ENCODE data around the gene F7.
A peak's percentile ranks its signal among the peaks of the same experiment; 100 is the strongest.

The F7 gene

GRCh38 chr13:113141601-113141970 is 36.0 kb downstream of the F7 start:
- no peak for DNase-seq

GRCh38 chr13:113142876-113143275 is 37.3 kb downstream of the F7 start:
- no peak for DNase-seq

- no peak for DNase-seq
Observed at GRCh38 chr13:113143466-113144254, 38.1 kb downstream of the F7 start.

DNA sequence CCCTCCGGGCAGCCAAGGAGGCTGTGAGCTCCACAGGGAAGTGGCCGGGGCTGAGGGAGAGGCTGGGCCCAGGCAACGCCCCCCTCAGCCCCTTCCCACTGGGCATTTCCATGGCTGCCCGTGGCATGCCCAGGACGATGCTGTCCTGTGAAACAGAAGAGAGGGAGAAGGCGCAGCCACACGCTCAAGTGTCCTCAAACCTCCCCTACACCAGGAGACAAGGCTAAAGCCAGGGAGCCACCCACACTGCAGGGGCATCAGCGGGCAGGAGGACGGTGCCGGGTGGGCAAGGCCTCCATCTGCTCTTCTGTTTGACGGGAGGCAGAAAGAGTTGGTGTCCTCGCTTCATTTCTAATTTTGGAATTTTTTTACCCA is 38.7 kb downstream of the F7 start:
- no peak for DNase-seq

- no peak for DNase-seq
Observed at GRCh38 chr13:113145496-113145895, 39.9 kb downstream of the F7 start.

DNA sequence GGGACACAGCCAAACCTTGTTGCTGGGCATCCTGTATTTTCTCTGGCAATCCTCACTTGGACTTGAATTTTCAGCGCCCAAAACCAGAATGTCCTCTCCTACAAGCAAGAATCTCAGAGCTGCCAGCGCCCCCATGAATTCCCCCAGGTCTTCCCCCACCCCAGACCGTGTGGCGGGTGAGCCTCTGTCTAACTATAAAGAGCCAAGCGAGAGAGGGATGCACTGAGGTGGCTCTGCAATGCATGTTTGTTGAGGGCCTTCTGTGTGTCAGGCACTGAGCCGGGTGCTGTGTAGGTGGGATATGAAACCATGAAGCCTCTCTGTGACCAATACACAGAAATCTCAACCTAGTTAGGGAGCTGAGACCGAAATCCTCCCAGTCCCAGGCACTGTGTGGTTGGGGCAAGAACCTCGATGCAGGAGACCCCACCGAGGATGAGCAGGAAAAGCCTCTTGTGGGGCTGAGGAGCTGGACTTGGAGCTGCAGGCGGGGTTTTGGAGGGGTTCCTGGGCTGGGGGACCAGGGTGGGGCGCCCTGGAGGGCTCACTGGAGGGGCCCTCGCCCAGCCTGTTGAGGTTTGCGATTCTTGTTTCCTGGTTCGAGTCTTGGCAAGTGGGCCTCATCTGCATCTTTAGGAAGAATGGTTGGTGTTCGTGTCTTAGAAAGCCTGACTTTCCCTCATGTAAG is 40.5 kb downstream of the F7 start:
- DNase-seq: no peak

- no peak for DNase-seq
Observed at GRCh38 chr13:113146750-113147149, 41.2 kb downstream of the F7 start.

GRCh38 chr13:113147206-113147605 is 41.6 kb downstream of the F7 start:
- DNase-seq: no peak

- no peak for DNase-seq
Observed at GRCh38 chr13:113148407-113148806, 42.8 kb downstream of the F7 start.

DNA sequence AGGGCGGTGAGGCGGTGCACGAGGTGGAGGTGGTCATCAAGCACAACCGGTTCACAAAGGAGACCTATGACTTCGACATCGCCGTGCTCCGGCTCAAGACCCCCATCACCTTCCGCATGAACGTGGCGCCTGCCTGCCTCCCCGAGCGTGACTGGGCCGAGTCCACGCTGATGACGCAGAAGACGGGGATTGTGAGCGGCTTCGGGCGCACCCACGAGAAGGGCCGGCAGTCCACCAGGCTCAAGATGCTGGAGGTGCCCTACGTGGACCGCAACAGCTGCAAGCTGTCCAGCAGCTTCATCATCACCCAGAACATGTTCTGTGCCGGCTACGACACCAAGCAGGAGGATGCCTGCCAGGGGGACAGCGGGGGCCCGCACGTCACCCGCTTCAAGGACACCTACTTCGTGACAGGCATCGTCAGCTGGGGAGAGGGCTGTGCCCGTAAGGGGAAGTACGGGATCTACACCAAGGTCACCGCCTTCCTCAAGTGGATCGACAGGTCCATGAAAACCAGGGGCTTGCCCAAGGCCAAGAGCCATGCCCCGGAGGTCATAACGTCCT is 43.4 kb downstream of the F7 start:
- no peak for DNase-seq

- no peak for DNase-seq
Observed at GRCh38 chr13:113149711-113150549, 44.3 kb downstream of the F7 start.

DNA sequence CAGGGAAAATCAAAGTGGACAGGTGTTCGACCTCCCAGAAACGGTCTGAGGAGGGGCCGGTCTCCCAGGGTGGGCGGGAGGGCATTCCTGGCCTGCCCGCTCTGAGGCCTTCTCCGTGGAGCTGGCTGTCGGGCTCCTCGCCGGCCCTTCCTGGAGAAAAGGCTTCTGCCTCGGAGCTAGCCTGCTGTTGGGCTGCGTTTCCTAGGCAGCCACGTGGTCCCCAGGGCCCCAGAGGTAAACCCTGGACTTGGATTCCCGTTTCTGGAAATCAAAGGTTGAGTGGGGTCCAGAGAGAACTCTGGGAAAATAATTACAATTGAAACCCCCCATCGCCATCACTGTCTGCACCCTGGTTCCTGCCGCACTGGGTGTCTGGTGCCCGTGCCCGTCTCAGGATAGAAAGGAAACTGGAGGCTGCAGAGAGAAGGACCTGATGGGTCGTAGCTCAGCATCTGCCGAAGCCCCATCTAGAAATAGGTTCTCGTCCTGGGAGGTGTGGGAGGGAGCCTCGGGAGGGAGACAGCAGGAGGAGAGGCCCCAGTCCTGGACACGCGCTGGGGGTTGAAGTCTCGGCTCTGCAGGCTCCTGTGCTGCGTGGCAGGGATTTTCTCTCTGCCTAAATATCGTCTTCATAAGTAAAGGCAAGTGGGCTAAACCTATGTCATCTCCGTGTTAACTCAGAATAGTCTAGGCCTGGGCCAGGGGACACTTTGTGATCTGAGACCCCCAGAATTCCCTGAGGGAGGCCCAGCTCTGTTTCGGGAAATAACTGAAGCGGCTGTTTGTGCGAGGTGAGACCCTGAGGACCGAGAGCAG is 45.2 kb downstream of the F7 start:
- no peak for DNase-seq

GRCh38 chr13:113151745-113152690 is 46.4 kb downstream of the F7 start:
- peak; percentile 35 for DNase-seq

DNA sequence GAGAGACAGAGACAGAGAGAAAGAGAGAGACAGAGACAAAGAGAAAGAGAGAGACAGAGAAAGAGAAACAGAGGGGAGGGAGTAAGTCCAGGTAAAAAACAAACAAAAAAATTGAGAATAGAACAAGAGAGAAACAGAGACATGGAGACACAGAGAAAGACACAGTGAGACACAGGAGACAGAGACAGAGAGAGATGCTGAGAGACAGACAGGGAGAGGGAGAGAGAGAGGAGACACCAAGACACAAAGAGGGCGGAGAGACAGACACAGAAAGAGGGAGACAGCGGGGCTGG is 47.0 kb downstream of the F7 start:
- peak; percentile 35 for DNase-seq

- no peak for DNase-seq
Observed at GRCh38 chr13:113152984-113153809, 47.6 kb downstream of the F7 start.

- DNase-seq: peak; percentile 68
Observed at GRCh38 chr13:113153810-113154748, 48.5 kb downstream of the F7 start.

GRCh38 chr13:113155201-113155600 is 49.6 kb downstream of the F7 start:
- no peak for DNase-seq

- no peak for DNase-seq
Observed at GRCh38 chr13:113155982-113156655, 50.5 kb downstream of the F7 start.
